Astrocyte (in vitro differentiated cells and primary cell): ENCODE data around the gene MAPKAPK2. TPM values are rescaled to one million over a fixed set of nuclear protein-coding genes. Genes with fewer than 3 reads are reported as not detected.

Experiments
- DNase-seq: peaks from one replicate; pipeline ENCODE4 v3.0.0-alpha.2; 2010; ENCODE audit warnings: low read depth
- FAIRE-seq: peaks from 2 replicates; lab custom pipeline; 2011; peaks lifted over from hg19 to GRCh38; lab: Jason Lieb, UNC
- H2AFZ ChIP-seq: 2 replicates; pipeline ENCODE4 v1.6.0; 2012; ENCODE audit warnings: low read depth, low read length, inconsistent platforms
- H3K27ac ChIP-seq: 2 replicates; pipeline ENCODE4 v1.5.1; 2011; ENCODE audit warnings: low read depth, low read length, inconsistent platforms
- H3K27me3 ChIP-seq: 2 replicates; pipeline ENCODE4 v1.6.0; 2011; ENCODE audit warnings: low read length, inconsistent platforms; ENCODE audit not compliant: insufficient read depth
- H3K36me3 ChIP-seq: 2 replicates; pipeline ENCODE4 v1.5.1; 2011; ENCODE audit warnings: low read length, inconsistent platforms; ENCODE audit not compliant: insufficient read depth
- H3K4me1 ChIP-seq: 2 replicates; pipeline ENCODE4 v1.5.1; 2011; ENCODE audit warnings: low read length, inconsistent platforms; ENCODE audit not compliant: insufficient read depth
- H3K4me2 ChIP-seq: 2 replicates; pipeline ENCODE4 v1.6.0; 2012; ENCODE audit warnings: low read length, inconsistent platforms
- H3K4me3 ChIP-seq: 2 replicates; pipeline ENCODE4 v1.5.1; 2011; ENCODE audit warnings: low read depth, mild to moderate bottlenecking, low read length, inconsistent platforms; ENCODE audit not compliant: insufficient read depth
- H3K79me2 ChIP-seq: 2 replicates; pipeline ENCODE4 v1.6.0; 2012; ENCODE audit warnings: mild to moderate bottlenecking, low read length, inconsistent platforms; ENCODE audit not compliant: insufficient read depth
- H3K9ac ChIP-seq: 2 replicates; pipeline ENCODE4 v1.6.0; 2012; ENCODE audit warnings: mild to moderate bottlenecking, low read length, inconsistent platforms
- H3K9me3 ChIP-seq: 2 replicates; pipeline ENCODE4 v1.5.1; 2012; ENCODE audit warnings: low read depth, mild to moderate bottlenecking, low read length, inconsistent platforms; ENCODE audit not compliant: insufficient read depth
- H4K20me1 ChIP-seq: 2 replicates; pipeline ENCODE4 v1.6.0; 2012; ENCODE audit warnings: low read length, inconsistent platforms; ENCODE audit not compliant: insufficient read depth
- H3K27ac Mint-ChIP-seq: one replicate; pipeline ENCODE4 v1.8.0; 2021; ENCODE audit warnings: mild to moderate bottlenecking, mixed read lengths; ENCODE audit not compliant: unreplicated experiment
- H3K27me3 Mint-ChIP-seq: one replicate; pipeline ENCODE4 v1.8.0; 2021; ENCODE audit warnings: low read depth, mixed read lengths; ENCODE audit not compliant: unreplicated experiment
- H3K36me3 Mint-ChIP-seq: one replicate; pipeline ENCODE4 v1.8.0; 2021; ENCODE audit warnings: low read depth, mixed read lengths; ENCODE audit not compliant: unreplicated experiment
- H3K4me1 Mint-ChIP-seq: one replicate; pipeline ENCODE4 v1.8.0; 2021; ENCODE audit warnings: low read depth, mixed read lengths; ENCODE audit not compliant: unreplicated experiment
- H3K4me3 Mint-ChIP-seq: one replicate; pipeline ENCODE4 v1.8.0; 2021; ENCODE audit warnings: mild to moderate bottlenecking, moderate library complexity, mixed read lengths; ENCODE audit not compliant: unreplicated experiment
- H3K9me3 Mint-ChIP-seq: one replicate; pipeline ENCODE4 v1.8.0; 2021; ENCODE audit warnings: mild to moderate bottlenecking, mixed read lengths; ENCODE audit not compliant: unreplicated experiment
- EZH2 ChIP-seq: IDR thresholded peaks from 2 replicates; pipeline ENCODE4 v1.6.1; 2012; ENCODE audit warnings: mild to moderate bottlenecking, low read length, inconsistent platforms; ENCODE audit not compliant: insufficient read depth
- total RNA-seq: library from RNA; stranded (reverse); gene quantifications from 2 replicates; pipeline ENCODE4 v1.2.1, GENCODE V29; 2021
- TF ChIP-seq, protein P1 (sequence below): IDR thresholded peaks from 2 replicates; pipeline ENCODE4 v1.5.1; 2011; ENCODE audit warnings: low read depth, mild to moderate bottlenecking, inconsistent platforms, low read length, moderate library complexity; ENCODE audit not compliant: insufficient read depth

MAPKAPK2 gene
- total RNA-seq, 1 donor from 2014 or later: 108 TPM

DNA sequence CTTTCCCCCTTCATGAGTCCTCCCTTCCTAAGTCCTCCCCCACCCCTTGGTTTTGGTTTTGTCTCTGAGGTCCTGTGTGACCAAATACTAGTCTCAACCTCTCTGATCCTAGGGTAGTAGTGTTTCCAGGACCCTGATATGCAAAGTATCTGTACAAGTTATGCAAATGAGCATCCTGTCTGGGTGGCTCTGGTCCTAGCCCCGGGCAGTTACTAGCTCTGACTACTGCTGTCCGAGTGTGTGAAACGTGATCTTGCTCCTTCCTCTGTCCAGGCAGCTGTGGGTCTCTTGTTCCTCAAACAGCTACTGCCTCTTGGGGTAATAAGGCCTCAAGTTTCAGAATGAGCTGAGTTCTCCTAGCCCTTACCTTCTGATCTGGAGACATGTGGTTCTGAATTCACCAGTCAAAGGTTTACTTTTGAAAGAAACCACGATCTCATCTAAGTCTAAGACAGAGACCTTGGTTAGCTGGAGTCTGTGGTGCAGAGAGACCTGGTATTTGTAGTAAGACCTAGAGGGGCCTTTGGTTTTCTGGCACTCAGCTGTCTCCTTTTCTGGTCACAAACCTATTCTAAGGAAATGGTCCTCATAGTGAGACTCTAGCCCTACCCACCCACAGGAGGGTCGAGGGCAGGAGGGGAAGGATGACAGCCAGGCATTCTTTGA, 54.8 kb downstream of the MAPKAPK2 start:
- Histone ChIP-seq H3K9ac (no peak overlapping the region), H3K4me3 (no peak overlapping the region), H3K4me2 (no peak overlapping the region), H2AFZ (no peak overlapping the region), H4K20me1 (peaks cover 46% of the 10 kb centered on the region), H3K36me3 (peaks cover 5% of the 10 kb centered on the region), H3K4me1 (peaks cover 12% of the 10 kb centered on the region), H3K27ac (no peak overlapping the region), H3K9me3 (no peaks in the 10 kb centered on the region), H3K79me2 (no peaks in the 10 kb centered on the region), H3K27me3 (no peaks in the 10 kb centered on the region)
- TF ChIP-seq EZH2: no peak
- TF ChIP-seq, protein P1, sequence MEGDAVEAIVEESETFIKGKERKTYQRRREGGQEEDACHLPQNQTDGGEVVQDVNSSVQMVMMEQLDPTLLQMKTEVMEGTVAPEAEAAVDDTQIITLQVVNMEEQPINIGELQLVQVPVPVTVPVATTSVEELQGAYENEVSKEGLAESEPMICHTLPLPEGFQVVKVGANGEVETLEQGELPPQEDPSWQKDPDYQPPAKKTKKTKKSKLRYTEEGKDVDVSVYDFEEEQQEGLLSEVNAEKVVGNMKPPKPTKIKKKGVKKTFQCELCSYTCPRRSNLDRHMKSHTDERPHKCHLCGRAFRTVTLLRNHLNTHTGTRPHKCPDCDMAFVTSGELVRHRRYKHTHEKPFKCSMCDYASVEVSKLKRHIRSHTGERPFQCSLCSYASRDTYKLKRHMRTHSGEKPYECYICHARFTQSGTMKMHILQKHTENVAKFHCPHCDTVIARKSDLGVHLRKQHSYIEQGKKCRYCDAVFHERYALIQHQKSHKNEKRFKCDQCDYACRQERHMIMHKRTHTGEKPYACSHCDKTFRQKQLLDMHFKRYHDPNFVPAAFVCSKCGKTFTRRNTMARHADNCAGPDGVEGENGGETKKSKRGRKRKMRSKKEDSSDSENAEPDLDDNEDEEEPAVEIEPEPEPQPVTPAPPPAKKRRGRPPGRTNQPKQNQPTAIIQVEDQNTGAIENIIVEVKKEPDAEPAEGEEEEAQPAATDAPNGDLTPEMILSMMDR: no peak
- Mint-ChIP-seq H3K36me3 (peaks cover 23% of the 10 kb centered on the region), H3K9me3 (no peaks in the 10 kb centered on the region), H3K27me3 (peaks cover 2% of the 10 kb centered on the region), H3K4me1 (peaks cover 22% of the 10 kb centered on the region), H3K27ac (peak overlapping the region; percentile 92), H3K4me3 (peak overlapping the region; percentile 51)
- DNase-seq (no peak), FAIRE-seq (no peak)

DNA sequence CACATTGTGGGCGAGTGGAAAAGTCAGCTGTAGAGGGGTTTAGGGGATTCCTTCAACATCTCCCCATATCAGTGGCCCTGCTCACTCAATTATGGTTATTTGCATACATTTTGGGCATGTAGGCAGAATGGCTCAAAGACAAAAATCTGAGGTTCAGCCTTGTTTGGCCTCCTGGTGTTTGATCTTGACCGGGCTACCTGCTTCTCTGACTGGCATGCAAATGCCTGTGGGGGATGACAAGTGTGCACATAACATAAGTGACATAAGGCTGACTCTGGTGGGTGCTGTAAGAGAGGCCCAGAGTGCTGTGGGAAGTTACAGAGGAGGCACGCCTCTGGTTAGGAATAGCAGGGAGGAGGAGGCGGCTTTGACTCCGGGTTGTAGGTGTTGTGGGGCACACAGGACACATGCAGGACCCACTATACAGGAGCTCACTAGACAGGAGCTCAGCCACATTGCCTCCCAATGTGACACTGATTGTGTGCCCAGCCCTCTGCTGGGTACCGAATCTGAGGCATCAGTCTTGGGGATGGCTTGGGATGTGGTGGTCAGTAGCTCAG, 56.5 kb downstream of the MAPKAPK2 start:
- H3K4me1 ChIP-seq: no peaks in the 10 kb centered on the region
- H3K4me1 Mint-ChIP-seq: peaks cover 36% of the 10 kb centered on the region
- no peaks in the 10 kb centered on the region for H3K36me3 ChIP-seq
- H3K4me3 ChIP-seq: no peak overlapping the region
- no peak overlapping the region for H3K27ac ChIP-seq
- no peak overlapping the region for H3K4me2 ChIP-seq
- H4K20me1 ChIP-seq: peaks cover 29% of the 10 kb centered on the region
- no peaks in the 10 kb centered on the region for H3K27me3 ChIP-seq
- peaks cover 19% of the 10 kb centered on the region for H3K36me3 Mint-ChIP-seq
- no peaks in the 10 kb centered on the region for H3K9me3 ChIP-seq
- DNase-seq: no peak
- H2AFZ ChIP-seq: no peak overlapping the region
- TF ChIP-seq EZH2: no peak
- TF ChIP-seq, protein P1: no peak
- H3K79me2 ChIP-seq: no peaks in the 10 kb centered on the region
- no peak overlapping the region for H3K9ac ChIP-seq
- H3K4me3 Mint-ChIP-seq: no peak overlapping the region
- H3K9me3 Mint-ChIP-seq: no peaks in the 10 kb centered on the region
- no peak overlapping the region for H3K27ac Mint-ChIP-seq
- FAIRE-seq: no peak
- H3K27me3 Mint-ChIP-seq: peaks cover 7% of the 10 kb centered on the region
